Activated T-cell treated with anti-CD3 and anti-CD28 coated beads, Interleukin-2, amount 50 U/mL, for 72 hours (primary cell): ENCODE data around the gene CRIM1. TPM values are rescaled to one million over a fixed set of nuclear protein-coding genes. Genes with fewer than 3 reads are reported as not detected.

Experiments
- ATAC-seq, 2 donors: fragments of 150-1000 bp; cut with Tn5 transposase; replicated peaks in 1 of 2; 2 replicates each; pipeline ENCODE4 v1.10.0; 2021; ENCODE audit warnings: moderate library complexity in 2 of 2, mild to moderate bottlenecking in 1 of 2
- DNase-seq, 2 donors: peaks; one replicate each; pipeline ENCODE4 v3.0.0; 2021 to 2022; ENCODE audit warnings: mixed read lengths in 1 of 2
- H3K27ac Mint-ChIP-seq: one replicate; pipeline ENCODE4 v1.8.0; 2022; ENCODE audit warnings: mild to moderate bottlenecking, moderate library complexity, mixed read lengths
- H3K27me3 Mint-ChIP-seq: one replicate; pipeline ENCODE4 v1.8.0; 2022; ENCODE audit warnings: low read depth, mixed read lengths
- H3K36me3 Mint-ChIP-seq, 2 donors: one replicate each; pipeline ENCODE4 v1.8.0; 2022; ENCODE audit warnings: mixed read lengths in 2 of 2, mild to moderate bottlenecking in 1 of 2; ENCODE audit not compliant: insufficient read depth in 2 of 2
- H3K4me1 Mint-ChIP-seq: one replicate; pipeline ENCODE4 v1.8.0; 2022; ENCODE audit warnings: low read depth, mixed read lengths
- H3K4me3 Mint-ChIP-seq, 2 donors: one replicate each; pipeline ENCODE4 v1.8.0; 2022; ENCODE audit warnings: mild to moderate bottlenecking in 2 of 2, mixed read lengths in 2 of 2, moderate library complexity in 2 of 2
- H3K9me3 Mint-ChIP-seq, 2 donors: one replicate each; pipeline ENCODE4 v1.8.0; 2022; ENCODE audit warnings: mixed read lengths in 2 of 2
- total RNA-seq, 2 donors: library from RNA; stranded (reverse); gene quantifications; one replicate each; pipeline ENCODE4 v1.2.3, GENCODE V29; 2022

CRIM1 gene
- total RNA-seq, 2 donors from 2014 or later: 2.6 to 3.3 TPM

DNA sequence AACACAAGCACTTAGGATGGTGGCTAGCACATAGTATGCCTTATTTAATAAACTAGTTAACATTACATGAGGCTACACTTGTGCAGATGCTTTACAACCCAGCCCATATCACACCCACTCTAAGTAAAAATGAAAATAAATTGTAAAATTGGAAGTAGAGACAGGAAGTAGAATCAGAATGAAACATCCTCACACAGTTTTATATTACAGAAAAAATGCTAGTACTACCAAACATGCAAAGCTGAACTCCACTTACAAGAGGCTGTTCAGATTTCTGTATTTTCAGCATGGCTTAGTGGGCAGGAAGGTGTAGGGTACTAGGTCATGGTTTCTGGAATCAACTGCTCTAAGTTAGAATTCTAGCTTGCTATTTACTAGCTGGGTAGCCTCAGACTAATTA lies 18.2 kb upstream of the CRIM1 start:
- H3K36me3 Mint-ChIP-seq: no peaks in the 10 kb centered on the region
- H3K4me3 Mint-ChIP-seq: no peak overlapping the region
- H3K9me3 Mint-ChIP-seq: no peaks in the 10 kb centered on the region
- H3K27me3 Mint-ChIP-seq: peaks cover 21% of the 10 kb centered on the region
- peak; percentile 66 to 79 for ATAC-seq
- H3K27ac Mint-ChIP-seq: no peak overlapping the region
- peaks cover 9% of the 10 kb centered on the region for H3K4me1 Mint-ChIP-seq
- DNase-seq: no peak

DNA sequence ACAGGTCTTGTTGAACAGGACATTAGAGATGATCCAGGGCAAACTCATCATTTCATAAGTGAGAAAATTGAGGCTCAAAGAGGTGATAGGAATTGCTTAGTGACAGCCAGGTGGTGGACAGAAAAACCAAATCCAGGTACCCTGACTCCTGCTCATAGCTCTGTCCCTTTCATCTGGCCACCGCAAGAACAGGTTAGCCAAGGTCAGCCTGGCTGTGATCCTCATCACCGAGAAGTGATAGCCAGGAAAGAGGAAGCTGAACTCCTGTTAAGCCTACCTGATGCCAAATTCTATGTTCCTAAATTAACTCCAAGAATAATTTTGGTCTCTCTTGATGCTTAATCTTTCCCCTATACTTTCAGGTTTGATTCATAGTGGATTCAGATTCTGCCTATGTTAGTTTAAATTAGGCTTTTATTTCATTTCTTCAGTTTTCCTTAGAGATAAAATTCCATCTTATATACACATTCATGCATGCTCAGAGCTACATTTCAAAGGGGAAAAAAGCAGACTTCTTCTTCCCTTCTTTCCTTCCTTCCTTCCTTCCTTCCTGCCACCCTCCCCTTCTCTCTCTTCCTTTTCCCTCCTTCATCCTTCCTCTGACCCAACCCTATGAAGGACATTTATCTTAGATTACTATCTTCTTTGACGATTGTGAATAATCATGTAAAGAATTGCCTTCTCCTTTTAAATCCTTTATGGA lies 17.3 kb upstream of the CRIM1 start:
- no peaks in the 10 kb centered on the region for H3K36me3 Mint-ChIP-seq
- H3K27ac Mint-ChIP-seq: no peak overlapping the region
- H3K27me3 Mint-ChIP-seq: peaks cover 21% of the 10 kb centered on the region
- no peak overlapping the region for H3K4me3 Mint-ChIP-seq
- H3K4me1 Mint-ChIP-seq: peaks cover 9% of the 10 kb centered on the region
- ATAC-seq (no peak), DNase-seq (no peak)
- no peaks in the 10 kb centered on the region for H3K9me3 Mint-ChIP-seq

DNA sequence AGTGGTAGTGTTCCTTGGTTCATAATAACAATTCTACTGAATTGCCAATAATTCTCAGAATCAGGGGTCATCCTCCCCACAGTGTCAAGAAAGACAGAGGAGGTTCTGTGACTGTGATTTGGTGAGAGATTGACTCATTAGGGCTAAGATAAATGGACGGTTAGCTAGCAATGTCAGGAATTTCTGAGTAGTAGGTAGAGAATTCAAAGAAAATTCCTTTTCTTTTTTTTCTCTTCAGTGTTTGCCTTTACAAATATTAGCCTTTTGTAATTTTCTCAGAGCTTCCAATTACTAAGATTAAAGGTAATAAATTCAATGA lies 16.8 kb upstream of the CRIM1 start:
- no peaks in the 10 kb centered on the region for H3K36me3 Mint-ChIP-seq
- H3K27me3 Mint-ChIP-seq: peaks cover 21% of the 10 kb centered on the region

DNA sequence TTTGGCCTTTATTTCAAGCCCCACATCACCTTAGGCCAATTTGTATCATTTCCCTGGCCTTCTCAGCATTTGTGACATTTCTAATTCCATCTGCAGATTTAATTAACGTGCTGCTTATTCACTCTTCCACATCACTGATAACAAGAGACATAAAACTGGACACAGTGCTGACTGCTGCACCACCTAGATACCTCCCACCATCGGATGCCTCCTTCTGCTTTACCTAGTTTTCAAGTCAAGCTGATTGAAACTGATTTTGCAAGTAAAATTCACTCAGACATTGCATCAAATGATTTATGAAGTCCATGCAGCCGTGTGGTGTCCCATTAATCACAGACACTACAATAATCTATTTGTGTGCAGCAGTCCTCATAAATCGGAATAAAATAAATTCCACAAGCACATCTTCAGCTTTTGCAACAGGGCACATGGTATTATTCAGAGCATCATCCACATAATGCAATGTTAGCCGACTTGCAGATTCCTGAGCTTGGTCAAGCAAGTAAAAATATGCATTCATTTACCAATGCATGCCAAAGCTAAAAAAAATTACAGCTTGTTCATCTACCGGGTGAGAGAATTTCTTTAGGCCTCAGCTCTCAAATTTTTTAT lies 15.9 kb upstream of the CRIM1 start:
- Mint-ChIP-seq H3K4me3 (no peak overlapping the region), H3K36me3 (no peaks in the 10 kb centered on the region), H3K27ac (no peak overlapping the region), H3K4me1 (peaks cover 9% of the 10 kb centered on the region), H3K9me3 (no peaks in the 10 kb centered on the region), H3K27me3 (peaks cover 21% of the 10 kb centered on the region)
- DNase-seq (no peak), ATAC-seq (no peak)

More for the DNA sequence above, 16.8 kb upstream of the CRIM1 start:
- H3K4me1 Mint-ChIP-seq: peaks cover 9% of the 10 kb centered on the region
- ATAC-seq (no peak), DNase-seq (no peak)
- no peak overlapping the region for H3K27ac Mint-ChIP-seq
- H3K9me3 Mint-ChIP-seq: no peaks in the 10 kb centered on the region
- no peak overlapping the region for H3K4me3 Mint-ChIP-seq

DNA sequence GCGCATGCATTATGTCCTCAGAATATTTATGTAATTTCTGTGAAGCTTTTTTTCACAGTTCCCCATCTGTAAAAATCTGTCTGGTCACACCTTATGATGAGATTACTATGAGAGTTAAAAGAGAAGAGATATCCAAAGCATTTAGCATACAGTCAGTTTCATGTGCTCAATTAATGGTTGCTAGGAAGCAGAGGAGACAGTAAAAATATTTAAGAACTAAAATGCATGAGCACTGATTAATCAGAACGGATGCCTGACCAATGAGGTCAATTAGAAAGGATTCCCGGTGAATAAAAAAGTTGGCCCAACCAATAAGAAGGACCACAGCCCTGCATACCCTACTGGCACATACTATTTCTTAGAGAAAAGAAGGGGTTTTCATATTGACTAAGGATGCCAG lies 12.0 kb upstream of the CRIM1 start:
- no peak overlapping the region for H3K4me3 Mint-ChIP-seq
- H3K36me3 Mint-ChIP-seq: no peaks in the 10 kb centered on the region

DNA sequence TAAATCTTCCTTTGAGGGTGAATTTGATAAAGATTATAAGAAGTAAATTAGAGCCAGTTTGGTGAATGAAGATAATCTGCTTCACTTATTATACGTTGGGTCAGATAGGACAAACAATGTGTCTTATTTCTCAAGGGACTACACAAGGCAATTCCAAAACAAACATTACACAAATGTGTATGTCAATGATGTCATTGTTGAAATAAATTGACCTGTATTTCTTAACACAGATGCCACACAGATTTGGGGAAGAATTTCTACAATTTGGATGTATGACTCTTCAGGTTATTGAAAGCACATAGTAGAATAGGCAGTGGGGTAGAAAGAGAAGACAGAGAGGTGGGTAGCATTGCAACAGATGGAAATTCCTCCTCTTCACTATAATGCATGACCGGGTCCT lies 6.9 kb upstream of the CRIM1 start:
- no peak for ATAC-seq
- peaks cover 16% of the 10 kb centered on the region for H3K27me3 Mint-ChIP-seq
- no peaks in the 10 kb centered on the region for H3K9me3 Mint-ChIP-seq
- no peak overlapping the region for H3K4me3 Mint-ChIP-seq
- peaks cover 7% of the 10 kb centered on the region for H3K4me1 Mint-ChIP-seq
- no peaks in the 10 kb centered on the region for H3K36me3 Mint-ChIP-seq
- DNase-seq: no peak
- H3K27ac Mint-ChIP-seq: no peak overlapping the region

More for the DNA sequence above, 12.0 kb upstream of the CRIM1 start:
- Mint-ChIP-seq H3K27ac (no peak overlapping the region), H3K9me3 (no peaks in the 10 kb centered on the region), H3K4me1 (no peaks in the 10 kb centered on the region), H3K27me3 (peaks cover 8% of the 10 kb centered on the region)
- ATAC-seq (no peak), DNase-seq (no peak)

DNA sequence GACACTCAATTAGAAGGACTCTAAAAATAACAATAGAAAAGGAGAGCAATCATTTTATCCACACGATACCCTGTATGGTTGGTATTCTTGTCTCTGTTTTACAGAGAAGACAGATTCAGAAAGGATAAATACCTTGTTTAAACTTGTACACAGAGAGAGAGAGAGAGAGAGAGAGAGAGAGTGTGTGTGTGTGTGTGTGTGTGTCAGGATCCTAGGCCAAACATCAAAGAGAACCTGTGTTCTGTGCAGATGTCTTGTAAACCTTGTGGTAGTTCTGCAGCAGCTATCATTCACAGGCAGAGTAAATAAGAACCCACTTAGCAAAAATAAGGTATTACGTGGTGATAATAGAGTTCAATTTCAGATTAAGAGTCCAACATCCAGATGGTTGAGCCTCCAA lies 4.3 kb upstream of the CRIM1 start:
- no peak overlapping the region for H3K27ac Mint-ChIP-seq
- H3K9me3 Mint-ChIP-seq: no peaks in the 10 kb centered on the region
- peaks cover 13% of the 10 kb centered on the region for H3K4me1 Mint-ChIP-seq
- ATAC-seq: no peak
- no peak for DNase-seq
- peaks cover 30% of the 10 kb centered on the region for H3K27me3 Mint-ChIP-seq
- H3K4me3 Mint-ChIP-seq: no peak overlapping the region
- no peaks in the 10 kb centered on the region for H3K36me3 Mint-ChIP-seq

DNA sequence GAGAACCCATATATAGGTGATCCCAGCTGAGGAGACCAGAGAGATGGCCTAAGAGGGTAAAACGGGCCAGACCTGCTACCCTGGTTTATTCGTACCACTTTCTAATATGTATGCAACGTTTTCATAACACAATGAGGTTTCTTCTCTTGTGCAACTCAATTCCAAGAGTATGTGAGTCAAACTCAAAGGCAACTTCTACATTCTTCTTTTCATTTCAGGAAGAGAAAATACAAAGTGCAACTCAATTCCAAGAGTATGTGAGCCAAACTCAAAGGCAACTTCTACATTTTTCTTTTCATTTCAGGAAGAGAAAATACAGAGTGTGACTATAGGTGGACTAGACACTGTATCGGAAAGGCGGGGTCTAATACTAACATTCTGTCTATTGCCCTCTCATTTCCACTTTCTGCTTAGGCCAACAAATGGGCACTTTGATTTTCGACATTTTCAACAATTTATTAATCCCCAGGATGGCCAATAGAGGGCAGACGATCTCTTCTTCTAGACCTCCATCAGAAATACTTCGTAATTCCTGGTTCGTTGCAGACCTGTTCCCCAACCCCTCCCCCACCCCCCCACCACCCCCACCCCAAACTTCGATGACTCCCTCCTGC lies 3.7 kb upstream of the CRIM1 start:
- Mint-ChIP-seq H3K27me3 (peaks cover 30% of the 10 kb centered on the region), H3K4me3 (no peak overlapping the region), H3K4me1 (peaks cover 13% of the 10 kb centered on the region), H3K27ac (no peak overlapping the region), H3K36me3 (no peaks in the 10 kb centered on the region), H3K9me3 (no peaks in the 10 kb centered on the region)
- DNase-seq (no peak), ATAC-seq (no peak)

DNA sequence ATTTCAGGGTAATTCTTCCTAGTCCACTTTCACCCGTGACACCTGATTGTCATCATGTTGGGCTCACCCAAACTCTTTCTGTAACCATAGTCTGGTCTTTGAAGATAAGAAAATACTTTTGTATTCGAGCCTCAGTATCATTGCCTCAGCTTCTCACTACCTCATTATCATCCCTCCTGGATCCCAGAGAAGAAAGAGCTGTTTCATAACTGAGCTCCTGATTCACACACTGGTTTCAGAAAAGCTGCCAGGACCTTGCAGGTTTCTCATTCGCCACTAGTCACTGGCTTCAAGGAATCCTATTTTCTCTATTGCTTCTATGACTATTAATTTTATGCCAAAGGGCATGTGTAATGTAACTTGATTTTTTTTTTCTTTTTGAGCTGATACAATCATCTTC lies 2.9 kb upstream of the CRIM1 start:
- Mint-ChIP-seq H3K27ac (no peak overlapping the region), H3K9me3 (no peaks in the 10 kb centered on the region), H3K36me3 (no peaks in the 10 kb centered on the region), H3K4me3 (no peak overlapping the region), H3K4me1 (peaks cover 22% of the 10 kb centered on the region), H3K27me3 (peaks cover 38% of the 10 kb centered on the region)
- no peak for DNase-seq
- ATAC-seq: no peak

DNA sequence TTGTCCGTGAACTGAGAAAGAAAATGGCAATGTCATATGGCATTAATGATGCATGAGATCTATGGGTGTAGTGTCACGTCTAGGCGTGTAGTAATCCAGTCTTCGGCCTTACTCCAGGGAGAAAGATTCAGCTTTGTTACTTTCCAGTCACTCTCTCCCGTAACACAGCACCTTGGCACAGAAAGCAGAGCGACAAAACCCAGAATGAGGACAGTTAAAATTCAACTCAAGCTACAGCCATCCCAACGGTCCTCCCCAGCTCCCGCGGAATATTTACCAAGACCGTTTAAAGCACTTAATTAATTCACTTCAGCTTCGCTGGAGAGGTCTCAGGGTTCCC lies 797 bp upstream of the CRIM1 start:
- Mint-ChIP-seq H3K4me1 (peaks cover 39% of the 10 kb centered on the region), H3K36me3 (no peaks in the 10 kb centered on the region), H3K4me3 (peak overlapping the region; percentile 58 to 79), H3K27ac (no peak overlapping the region), H3K9me3 (no peaks in the 10 kb centered on the region), H3K27me3 (peaks cover 51% of the 10 kb centered on the region)
- DNase-seq: no peak
- no peak for ATAC-seq

DNA sequence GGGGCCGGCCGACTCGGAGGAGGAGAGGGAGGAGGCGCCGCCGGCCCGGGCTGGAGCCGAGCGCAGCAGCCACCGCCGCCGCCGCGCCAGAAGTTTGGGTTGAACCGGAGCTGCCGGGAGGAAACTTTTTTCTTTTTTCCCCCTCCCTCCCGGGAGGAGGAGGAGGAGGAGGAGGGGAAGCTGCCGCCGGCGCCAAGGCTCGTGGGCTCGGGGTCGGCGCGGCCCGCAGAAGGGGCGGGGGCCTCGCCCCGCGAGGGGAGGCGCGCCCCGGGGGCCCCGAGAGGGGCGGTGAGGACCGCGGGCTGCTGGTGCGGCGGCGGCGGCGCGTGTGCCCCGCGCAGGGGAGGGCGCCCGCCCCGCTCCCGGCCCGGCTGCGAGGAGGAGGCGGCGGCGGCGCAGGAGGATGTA lies 316 bp downstream of the CRIM1 start:
- Mint-ChIP-seq H3K4me3 (peak overlapping the region; percentile 82 to 92), H3K27me3 (peaks cover 57% of the 10 kb centered on the region), H3K36me3 (no peaks in the 10 kb centered on the region), H3K9me3 (no peaks in the 10 kb centered on the region), H3K4me1 (peaks cover 39% of the 10 kb centered on the region), H3K27ac (no peak overlapping the region)
- DNase-seq: no peak
- ATAC-seq: peak; percentile 55 to 58

DNA sequence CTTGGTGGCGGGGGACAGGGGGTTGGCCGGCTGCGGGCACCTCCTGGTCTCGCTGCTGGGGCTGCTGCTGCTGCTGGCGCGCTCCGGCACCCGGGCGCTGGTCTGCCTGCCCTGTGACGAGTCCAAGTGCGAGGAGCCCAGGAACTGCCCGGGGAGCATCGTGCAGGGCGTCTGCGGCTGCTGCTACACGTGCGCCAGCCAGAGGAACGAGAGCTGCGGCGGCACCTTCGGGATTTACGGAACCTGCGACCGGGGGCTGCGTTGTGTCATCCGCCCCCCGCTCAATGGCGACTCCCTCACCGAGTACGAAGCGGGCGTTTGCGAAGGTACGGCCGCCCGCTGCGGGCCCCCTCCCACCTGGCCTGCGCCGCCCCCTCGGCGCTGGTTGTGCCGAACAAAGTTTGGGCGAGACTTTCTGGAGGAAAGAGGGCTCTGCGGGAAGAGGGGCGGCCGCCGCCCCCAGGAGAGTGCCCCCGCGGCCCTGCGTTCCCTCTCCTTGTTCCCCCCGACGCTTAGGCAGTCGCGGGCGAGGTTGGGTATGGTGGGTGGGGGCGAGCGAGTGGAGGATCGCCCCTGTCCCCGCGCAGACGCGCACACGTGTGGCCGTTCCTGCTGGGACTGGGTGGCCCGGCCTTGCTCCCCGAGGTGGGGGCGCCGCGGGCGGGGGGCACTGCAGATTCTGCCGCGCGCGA lies 866 bp downstream of the CRIM1 start:
- Mint-ChIP-seq H3K27me3 (peaks cover 63% of the 10 kb centered on the region), H3K4me3 (peak overlapping the region; percentile 91 to 92), H3K27ac (no peak overlapping the region), H3K4me1 (peaks cover 39% of the 10 kb centered on the region), H3K9me3 (no peaks in the 10 kb centered on the region), H3K36me3 (no peaks in the 10 kb centered on the region)
- DNase-seq (peak; percentile 47 to 53), ATAC-seq (peak; percentile 3 to 49)

DNA sequence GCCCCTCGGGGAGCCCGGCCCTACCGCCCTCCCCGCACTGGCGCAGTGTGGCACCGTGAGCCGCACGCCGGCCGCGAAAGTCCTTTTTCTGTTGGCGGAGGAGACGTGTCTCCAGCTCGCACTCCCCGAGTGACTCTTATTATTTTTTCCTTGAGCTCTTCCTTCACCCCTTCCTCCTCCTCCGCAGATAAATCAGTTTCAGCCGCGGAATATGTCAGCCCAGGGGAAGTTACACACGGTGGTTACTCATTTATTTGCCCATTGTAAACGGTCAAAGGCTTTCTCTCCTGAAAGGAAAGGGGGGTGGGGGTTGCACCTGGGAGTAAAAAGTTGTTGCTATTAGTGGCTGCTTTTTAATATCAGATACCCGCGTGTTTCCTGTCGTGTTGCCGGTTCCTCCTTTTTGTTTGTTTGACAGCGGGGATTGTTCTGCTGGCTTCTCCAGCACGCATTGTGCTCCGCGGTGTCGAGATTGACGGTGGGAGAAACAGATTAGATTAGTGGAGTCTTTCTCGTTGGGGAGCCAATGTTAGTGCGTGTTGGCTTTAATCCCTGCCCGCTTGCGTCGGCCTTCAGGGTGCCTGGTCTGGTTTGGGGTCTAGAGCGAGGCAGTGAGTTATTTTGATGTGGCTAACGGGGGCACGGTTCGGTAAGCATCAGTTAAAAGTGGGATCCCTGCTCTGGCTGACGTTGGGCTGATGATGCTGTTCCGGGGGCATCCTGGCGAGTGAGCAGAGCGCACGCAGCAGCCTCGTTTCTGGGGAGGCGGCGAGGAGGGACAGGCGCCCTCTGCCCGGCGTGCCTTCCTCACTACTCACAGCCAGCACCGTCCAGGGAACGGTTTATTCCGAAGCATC lies 1.6 kb downstream of the CRIM1 start:
- peaks cover 65% of the 10 kb centered on the region for H3K27me3 Mint-ChIP-seq
- DNase-seq (peak; percentile 34 to 38), ATAC-seq (peak; percentile 34 to 39)
- peak overlapping the region; percentile 91 to 92 for H3K4me3 Mint-ChIP-seq
- peaks cover 39% of the 10 kb centered on the region for H3K4me1 Mint-ChIP-seq
- H3K36me3 Mint-ChIP-seq: no peaks in the 10 kb centered on the region
- H3K9me3 Mint-ChIP-seq: no peaks in the 10 kb centered on the region
- H3K27ac Mint-ChIP-seq: peak overlapping the region; percentile 12
